Nephron progenitor cell (in vitro differentiated cells): Measurements from ENCODE around the gene LOXHD1.

Experiments used
- DNase-seq: peaks from one replicate; pipeline ENCODE4 v3.0.0; 2021
- H3K27ac Mint-ChIP-seq: 2 replicates; pipeline ENCODE4 v1.8.0; 2021; ENCODE audit warnings: mild to moderate bottlenecking, moderate library complexity, mixed read lengths
- H3K27me3 Mint-ChIP-seq: 2 replicates; pipeline ENCODE4 v1.8.0; 2021; ENCODE audit warnings: mild to moderate bottlenecking, low read depth, mixed read lengths; ENCODE audit not compliant: poor library complexity
- H3K36me3 Mint-ChIP-seq: 2 replicates; pipeline ENCODE4 v1.8.0; 2021; ENCODE audit warnings: low read depth, mixed read lengths
- H3K4me1 Mint-ChIP-seq: 2 replicates; pipeline ENCODE4 v1.8.0; 2021; ENCODE audit warnings: mixed read lengths
- H3K4me3 Mint-ChIP-seq: 2 replicates; pipeline ENCODE4 v1.8.0; 2021; ENCODE audit warnings: mild to moderate bottlenecking, moderate library complexity, mixed read lengths
- H3K9me3 Mint-ChIP-seq: 2 replicates; pipeline ENCODE4 v1.8.0; 2021; ENCODE audit warnings: mild to moderate bottlenecking, moderate library complexity, mixed read lengths
- CTCF ChIP-seq: fragments of 200-600 bp; sonication (generic); IDR thresholded peaks from 2 replicates; pipeline ENCODE4 v1.5.0; 2021; ENCODE audit warnings: antibody characterized with exemption

LOXHD1 gene

GRCh38 chr18:46686186-46686585 is 29.2 kb upstream of the LOXHD1 start:
- H3K27ac Mint-ChIP-seq: no peak overlapping the region
- peaks cover 17% of the 10 kb centered on the region for H3K27me3 Mint-ChIP-seq
- H3K36me3 Mint-ChIP-seq: no peaks in the 10 kb centered on the region
- no peaks in the 10 kb centered on the region for H3K4me1 Mint-ChIP-seq
- TF ChIP-seq CTCF: no peak
- no peaks in the 10 kb centered on the region for H3K9me3 Mint-ChIP-seq
- H3K4me3 Mint-ChIP-seq: no peak overlapping the region
- no peak for DNase-seq

GRCh38 chr18:46683252-46683651 is 26.2 kb upstream of the LOXHD1 start:
- TF ChIP-seq CTCF: no peak
- Mint-ChIP-seq H3K4me3 (no peak overlapping the region), H3K9me3 (no peaks in the 10 kb centered on the region), H3K36me3 (no peaks in the 10 kb centered on the region), H3K27me3 (peaks cover 24% of the 10 kb centered on the region), H3K4me1 (peaks cover 7% of the 10 kb centered on the region), H3K27ac (no peak overlapping the region)
- no peak for DNase-seq

GRCh38 chr18:46680784-46681695 is 24.0 kb upstream of the LOXHD1 start:
- H3K4me1 Mint-ChIP-seq: peaks cover 28% of the 10 kb centered on the region
- peaks cover 24% of the 10 kb centered on the region for H3K27me3 Mint-ChIP-seq
- H3K4me3 Mint-ChIP-seq: no peak overlapping the region
- H3K36me3 Mint-ChIP-seq: no peaks in the 10 kb centered on the region
- DNase-seq: no peak
- H3K9me3 Mint-ChIP-seq: no peaks in the 10 kb centered on the region
- H3K27ac Mint-ChIP-seq: peak overlapping the region; percentile 34
- TF ChIP-seq CTCF: no peak

GRCh38 chr18:46679846-46680598 is 23.0 kb upstream of the LOXHD1 start:
- no peak overlapping the region for H3K4me3 Mint-ChIP-seq
- no peak for DNase-seq
- no peaks in the 10 kb centered on the region for H3K36me3 Mint-ChIP-seq
- no peak overlapping the region for H3K27ac Mint-ChIP-seq
- peaks cover 29% of the 10 kb centered on the region for H3K27me3 Mint-ChIP-seq
- H3K4me1 Mint-ChIP-seq: peaks cover 37% of the 10 kb centered on the region
- TF ChIP-seq CTCF: no peak
- no peaks in the 10 kb centered on the region for H3K9me3 Mint-ChIP-seq

GRCh38 chr18:46678785-46679399 is 21.9 kb upstream of the LOXHD1 start:
- Mint-ChIP-seq H3K36me3 (no peaks in the 10 kb centered on the region), H3K27me3 (peaks cover 40% of the 10 kb centered on the region), H3K4me1 (peaks cover 40% of the 10 kb centered on the region), H3K27ac (no peak overlapping the region), H3K4me3 (no peak overlapping the region), H3K9me3 (no peaks in the 10 kb centered on the region)
- no peak for TF ChIP-seq CTCF
- DNase-seq: no peak
